Keratinocyte (primary cell): ENCODE results near the gene FAM120B. TPM values are rescaled to one million over a fixed set of nuclear protein-coding genes. Genes with fewer than 3 reads are reported as not detected.

Experiments
- DNase-seq: peaks from one replicate; pipeline ENCODE4 v3.0.0-alpha.2; 2011; ENCODE audit warnings: low read depth, missing footprints, low spot score
- FAIRE-seq: peaks from 2 replicates; lab custom pipeline; 2011; peaks lifted over from hg19 to GRCh38; lab: Jason Lieb, UNC
- H2AFZ ChIP-seq: 2 replicates; pipeline ENCODE4 v1.6.0; 2012; ENCODE audit warnings: low read length, control low read depth, inconsistent platforms; ENCODE audit not compliant: control insufficient read depth
- H3K27ac ChIP-seq: 2 replicates; pipeline ENCODE4 v1.5.1; 2011; ENCODE audit warnings: low read length; ENCODE audit not compliant: control insufficient read depth, insufficient read depth
- H3K27me3 ChIP-seq: 3 replicates; pipeline ENCODE4 v1.6.0; 2011; ENCODE audit warnings: low read length; ENCODE audit not compliant: control insufficient read depth, insufficient read depth; ENCODE audit errors: extremely low read depth
- H3K36me3 ChIP-seq, 2 experiments: 2 replicates in 1 of 2; 3 replicates in 1 of 2; pipeline ENCODE4 v1.5.1; 2011; ENCODE audit warnings: low read length in 2 of 2, mild to moderate bottlenecking in 1 of 2; ENCODE audit not compliant: control insufficient read depth in 2 of 2, insufficient read depth in 2 of 2; ENCODE audit errors: extremely low read depth in 1 of 2
- H3K4me1 ChIP-seq: 3 replicates; pipeline ENCODE4 v1.5.1; 2011; ENCODE audit warnings: low read length; ENCODE audit not compliant: control insufficient read depth, insufficient read depth; ENCODE audit errors: extremely low read depth
- H3K4me2 ChIP-seq: 3 replicates; pipeline ENCODE4 v1.6.0; 2011; ENCODE audit warnings: low read depth, low read length; ENCODE audit not compliant: control insufficient read depth, insufficient read depth; ENCODE audit errors: extremely low read depth
- H3K4me3 ChIP-seq, 3 experiments: fragments of 200-600 bp in 1 of 3; sonication (generic) in 1 of 3; 2 replicates in 2 of 3; 3 replicates in 1 of 3; pipeline ENCODE4 v1.5.1; 2011 to 2016; ENCODE audit warnings: low read length in 3 of 3, mild to moderate bottlenecking in 3 of 3, control low read depth in 2 of 3, inconsistent platforms in 1 of 3, low read depth in 1 of 3, mixed read lengths in 1 of 3, mixed run types in 1 of 3, moderate library complexity in 1 of 3; ENCODE audit not compliant: control insufficient read depth in 2 of 3, insufficient read depth in 2 of 3; ENCODE audit errors: extremely low read depth in 1 of 3
- H3K79me2 ChIP-seq: 2 replicates; pipeline ENCODE4 v1.6.0; 2012; ENCODE audit warnings: low read length; ENCODE audit not compliant: control insufficient read depth, insufficient read depth
- H3K9ac ChIP-seq: 3 replicates; pipeline ENCODE4 v1.6.0; 2011; ENCODE audit warnings: low read length; ENCODE audit not compliant: control insufficient read depth, insufficient read depth; ENCODE audit errors: extremely low read depth
- H3K9me1 ChIP-seq: 3 replicates; pipeline ENCODE4 v1.6.0; 2011; ENCODE audit warnings: low read length; ENCODE audit not compliant: control insufficient read depth, insufficient read depth; ENCODE audit errors: extremely low read depth
- H3K9me3 ChIP-seq: 2 replicates; pipeline ENCODE4 v1.5.1; 2012; ENCODE audit warnings: low read depth, low read length; ENCODE audit not compliant: control insufficient read depth
- H4K20me1 ChIP-seq: 3 replicates; pipeline ENCODE4 v1.6.0; 2011; ENCODE audit warnings: low read length; ENCODE audit not compliant: control insufficient read depth, insufficient read depth; ENCODE audit errors: extremely low read depth
- CTCF ChIP-seq, 3 experiments: IDR thresholded peaks in 1 of 3; conservative IDR thresholded peaks in 1 of 3; optimal IDR thresholded peaks in 1 of 3; 2 replicates in 2 of 3; 3 replicates in 1 of 3; pipeline versions ENCODE3 to v1.5.1; 2011; ENCODE audit warnings: low read length in 3 of 3, mild to moderate bottlenecking in 3 of 3, moderate library complexity in 2 of 3, control low read depth in 1 of 3, inconsistent platforms in 1 of 3; ENCODE audit not compliant: insufficient read depth in 2 of 3; ENCODE audit errors: extremely low read depth in 1 of 3
- EZH2 ChIP-seq: IDR thresholded peaks from one replicate; pipeline ENCODE4 v1.6.1; 2012; ENCODE audit warnings: inconsistent platforms, mild to moderate bottlenecking, low read length, moderate library complexity
- dilution Hi-C: fragments of 300-500 bp; cut with MboI; formaldehyde crosslinking; loops from one replicate; pipeline ENCODE4 v1.7.0; 2020; ENCODE audit warnings: low sequenced_read_pairs; ENCODE audit not compliant: extremely low pct_ligation_motif_present
- polyA plus RNA-seq, 5 experiments: library from polyadenylated mRNA; depleted of rRNA in 3 of 5; stranded (reverse) in 3 of 5; stranded (forward) in 1 of 5; unstranded in 1 of 5; fragments of >200 nt; gene quantifications; 1 replicate in 1 of 5; 2 replicates in 3 of 5; 3 replicates in 1 of 5; pipeline versions ENCODE4 v1.2.1 to v1.2.3, GENCODE V29; 2011 to 2012; ENCODE audit warnings: missing spikeins in 2 of 5, low read depth in 1 of 5, low replicate concordance in 1 of 5

FAM120B gene
- polyA plus RNA-seq, 1 donor (not counting 4 experiments of a cell fraction or from before 2014, with no cell fraction given) = 17.4 TPM

DNA sequence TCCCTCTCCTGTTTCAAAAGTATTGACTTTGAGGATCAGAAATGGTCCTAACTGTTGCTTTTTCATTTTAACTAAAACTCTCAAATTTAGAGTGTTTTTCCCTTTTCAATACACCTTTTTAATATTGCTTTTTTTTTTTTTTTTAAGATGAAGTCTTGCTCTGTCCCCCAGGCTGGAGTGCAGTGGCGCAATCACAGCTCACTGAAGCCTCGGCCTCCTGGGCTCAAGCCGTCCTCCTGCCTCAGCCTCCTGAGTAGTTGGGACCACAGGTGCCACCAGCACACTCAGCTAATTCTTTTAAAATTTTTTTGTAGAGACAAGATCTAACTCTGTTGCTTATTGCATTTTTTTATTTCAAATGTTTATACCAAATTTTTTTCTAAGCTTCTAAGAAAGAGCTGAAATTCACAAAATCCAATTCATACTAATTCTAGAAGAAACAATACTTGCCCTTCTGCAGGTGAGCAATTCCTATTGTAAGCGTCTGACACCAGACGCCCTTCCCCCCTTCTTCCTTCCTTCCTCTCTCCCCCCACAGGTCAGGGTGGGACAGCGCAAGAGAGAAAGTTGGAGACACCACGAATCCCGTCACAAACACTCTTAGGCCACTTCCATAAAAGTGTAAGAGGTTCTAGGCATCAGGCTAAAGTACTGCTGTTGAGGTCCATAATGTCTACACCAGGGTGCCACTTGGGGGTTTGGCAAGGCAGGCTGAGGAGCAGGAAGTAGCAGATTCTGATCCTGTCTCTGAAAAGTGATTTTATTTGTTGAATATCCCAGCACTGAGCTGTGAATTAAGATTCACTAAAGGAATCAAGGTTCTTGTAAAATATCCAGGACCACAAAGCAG is 28.4 kb upstream of the FAM120B start:
- Histone ChIP-seq H3K79me2 (no peaks in the 10 kb centered on the region), H3K36me3 (peaks cover 2 to 12% of the 10 kb centered on the region in 2 experiments), H2AFZ (no peak overlapping the region), H3K9me1 (no peaks in the 10 kb centered on the region), H3K4me3 (no peak overlapping the region), H3K27ac (no peak overlapping the region), H3K27me3 (peaks cover 3% of the 10 kb centered on the region), H3K4me1 (peaks cover 4% of the 10 kb centered on the region), H3K4me2 (no peak overlapping the region), H3K9ac (no peak overlapping the region), H3K9me3 (no peaks in the 10 kb centered on the region), H4K20me1 (no peaks in the 10 kb centered on the region)
- FAIRE-seq = no peak
- DNase-seq = no peak
- TF ChIP-seq CTCF (optimal IDR thresholded peaks at IDR 0.05 in 1 of 3, IDR thresholded peaks at IDR 0.05 in 1 of 3, conservative IDR thresholded peaks at IDR 0.05 in 1 of 3; ENCODE audit: extremely low read depth in 1 of 3, insufficient read depth in 2 of 3, low read length in 3 of 3) = no peak
- TF ChIP-seq EZH2 = no peak
- dilution Hi-C loops = no loop called here

GRCh38 chr6:170278743-170279094 is 27.8 kb upstream of the FAM120B start:
- DNase-seq (no peak), FAIRE-seq (no peak)
- H2AFZ ChIP-seq = no peak overlapping the region
- no peak for TF ChIP-seq EZH2
- no peak for TF ChIP-seq CTCF (optimal IDR thresholded peaks at IDR 0.05 in 1 of 3, IDR thresholded peaks at IDR 0.05 in 1 of 3, conservative IDR thresholded peaks at IDR 0.05 in 1 of 3; ENCODE audit: extremely low read depth in 1 of 3, insufficient read depth in 2 of 3, low read length in 3 of 3)
- H3K9me1 ChIP-seq = no peaks in the 10 kb centered on the region
- peaks cover 3% of the 10 kb centered on the region for H3K27me3 ChIP-seq
- no peak overlapping the region for H3K9ac ChIP-seq
- H4K20me1 ChIP-seq = no peaks in the 10 kb centered on the region
- no peaks in the 10 kb centered on the region for H3K9me3 ChIP-seq
- no peak overlapping the region for H3K27ac ChIP-seq
- peaks cover 8 to 12% of the 10 kb centered on the region in 2 experiments for H3K36me3 ChIP-seq
- dilution Hi-C loops = no loop called here
- H3K79me2 ChIP-seq = no peaks in the 10 kb centered on the region
- H3K4me2 ChIP-seq = no peak overlapping the region
- no peak overlapping the region for H3K4me3 ChIP-seq
- H3K4me1 ChIP-seq = peaks cover 4% of the 10 kb centered on the region
